NCI-H460 (cell line): ENCODE data around the gene ROMO1. TPM values are rescaled to one million over a fixed set of nuclear protein-coding genes. Genes with fewer than 3 reads are reported as not detected.
A peak's percentile ranks its signal among the peaks of the same experiment; 100 is the strongest.

ENCODE experiments used
- DNase-seq: peaks from one replicate; pipeline ENCODE4 v3.0.0-alpha.2; 2016; ENCODE audit warnings: low read depth; ENCODE audit errors: extremely low read depth
- polyA plus RNA-seq: library from polyadenylated mRNA; depleted of rRNA; stranded (reverse); fragments of >200 nt; gene quantifications from 2 replicates; pipeline ENCODE4 v1.2.3, GENCODE V29; 2014; cell fraction: nucleus; rRNA removed
- total RNA-seq: library from RNA; depleted of rRNA; stranded (reverse); fragments of >200 nt; shearing (Covaris generic); gene quantifications from 2 replicates; pipeline ENCODE4 v1.2.3, GENCODE V29; 2014; rRNA removed

The ROMO1 gene
- total RNA-seq: 251 and 306 TPM in 2 replicates
- polyA plus RNA-seq: 67.4 and 180 TPM in 2 replicates

DNA sequence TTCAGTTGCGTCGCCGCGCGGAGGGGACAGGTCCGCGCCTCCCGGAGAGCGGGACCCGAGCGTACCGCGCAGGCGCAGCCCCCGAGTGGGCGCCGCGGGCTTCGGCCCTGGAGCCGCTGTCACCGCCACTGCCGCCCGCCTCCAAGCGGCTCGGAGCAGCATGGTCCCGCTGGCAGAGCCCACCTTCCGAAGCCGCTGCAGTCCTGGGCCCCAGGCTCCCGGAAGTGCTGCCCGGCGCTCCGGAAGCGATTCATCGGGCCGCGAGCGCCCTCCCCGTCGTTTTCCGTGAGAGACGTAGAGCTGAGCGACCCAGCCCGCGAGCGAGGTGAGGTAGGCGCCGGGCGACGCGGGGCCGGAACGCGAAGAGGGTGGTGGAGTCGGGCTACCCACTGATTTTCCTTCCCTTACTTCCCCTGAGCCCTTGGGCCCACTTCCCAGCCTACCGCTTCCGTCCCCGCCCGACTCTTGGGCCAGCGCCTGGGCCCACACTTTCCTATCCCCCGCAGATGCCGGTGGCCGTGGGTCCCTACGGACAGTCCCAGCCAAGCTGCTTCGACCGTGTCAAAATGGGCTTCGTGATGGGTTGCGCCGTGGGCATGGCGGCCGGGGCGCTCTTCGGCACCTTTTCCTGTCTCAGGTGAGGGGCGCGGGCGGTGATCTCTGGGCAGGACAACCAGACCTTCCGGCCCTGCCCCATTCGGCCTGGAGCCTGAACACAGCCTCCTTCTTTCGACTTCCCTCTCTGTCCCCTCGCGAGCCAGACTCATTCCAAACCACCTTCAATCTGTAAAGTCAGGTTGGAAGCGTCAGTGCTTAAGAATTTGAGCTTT lies at the start of gene ROMO1, which contains the start of gene NFS1:
ROMO1 (plus strand) TSS at position 279 of the 830 bp plus-strand sequence; CDS start at position 507, 228 bp downstream.
NFS1 (minus strand) TSS at position 226 of the 830 bp plus-strand sequence; CDS start at position 162, 64 bp downstream.
- peak; percentile 79 for DNase-seq

DNA sequence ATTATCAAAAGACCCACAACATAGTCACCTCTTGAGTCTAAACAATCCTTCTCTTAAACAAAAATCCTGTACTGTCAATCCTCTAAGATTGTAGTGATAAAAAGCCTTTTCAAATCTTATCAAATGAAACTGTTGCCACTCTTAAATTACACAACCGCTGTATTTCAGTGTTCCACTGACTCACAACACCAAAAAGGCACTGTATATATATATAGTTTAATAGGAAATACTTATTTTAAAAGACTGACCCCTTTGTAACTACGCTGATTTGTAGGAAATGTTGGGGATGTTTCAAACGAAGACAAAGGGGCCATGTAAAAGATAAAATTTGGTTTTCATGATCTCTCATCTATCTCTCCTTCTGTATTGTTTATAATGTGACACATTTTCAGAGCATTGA lies 48.6 kb upstream of the ROMO1 start:
- no peak for DNase-seq

DNA sequence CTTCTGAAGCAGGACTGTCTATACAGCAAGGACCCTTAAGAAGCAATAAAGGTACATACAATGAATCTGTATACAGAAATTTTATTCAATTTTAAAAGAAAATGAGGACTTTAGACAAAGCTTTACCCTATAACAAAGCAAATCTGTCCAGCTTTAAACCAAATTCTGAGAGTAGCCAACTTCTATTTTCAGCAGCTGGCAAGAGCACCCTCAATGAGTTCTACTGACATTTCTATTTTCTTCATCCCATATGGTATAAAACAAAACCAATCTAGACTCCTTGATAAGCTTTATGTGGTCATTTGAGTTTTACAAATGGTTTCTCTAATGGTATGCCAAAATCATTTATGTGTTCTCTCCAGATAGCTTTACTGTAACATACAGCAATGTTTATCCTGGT lies 47.2 kb upstream of the ROMO1 start:
- no peak for DNase-seq

DNA sequence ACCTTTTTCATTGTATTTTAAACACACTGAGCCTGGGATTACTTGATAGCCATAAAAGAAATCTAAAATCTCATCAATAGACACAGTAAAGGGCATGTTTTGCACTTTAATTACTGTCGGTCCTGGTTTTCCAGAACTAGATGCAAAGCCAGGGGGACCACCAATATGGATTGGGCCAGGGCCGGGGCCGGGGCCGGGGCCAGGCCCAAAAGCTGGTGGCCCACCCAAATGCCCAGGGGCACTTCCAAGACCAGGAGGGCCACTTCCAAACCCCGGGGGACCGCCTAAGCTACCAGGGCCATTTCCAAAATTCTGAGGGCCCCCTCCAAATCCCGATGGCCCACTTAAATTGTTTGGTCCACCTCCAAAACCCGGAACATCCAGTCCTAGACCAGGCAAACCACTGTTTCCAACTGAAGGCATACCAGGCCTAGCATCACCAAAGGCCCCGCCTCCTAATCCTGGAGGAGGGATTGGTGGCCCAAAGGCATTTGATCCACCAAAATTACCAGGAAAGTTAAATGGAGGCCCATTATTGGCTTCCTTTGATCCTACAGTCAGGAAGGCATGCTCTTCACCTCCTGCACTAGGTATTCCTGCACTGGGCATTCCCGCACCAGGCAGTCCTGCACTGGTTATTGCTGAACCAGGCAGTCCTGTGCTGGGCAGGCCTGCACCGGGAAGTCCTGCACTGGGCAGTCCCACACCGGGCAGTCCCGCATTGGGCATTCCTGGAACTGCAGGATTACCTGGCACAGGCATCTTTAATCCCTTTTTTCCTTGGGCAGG lies 46.4 kb upstream of the ROMO1 start:
- no peak for DNase-seq

DNA sequence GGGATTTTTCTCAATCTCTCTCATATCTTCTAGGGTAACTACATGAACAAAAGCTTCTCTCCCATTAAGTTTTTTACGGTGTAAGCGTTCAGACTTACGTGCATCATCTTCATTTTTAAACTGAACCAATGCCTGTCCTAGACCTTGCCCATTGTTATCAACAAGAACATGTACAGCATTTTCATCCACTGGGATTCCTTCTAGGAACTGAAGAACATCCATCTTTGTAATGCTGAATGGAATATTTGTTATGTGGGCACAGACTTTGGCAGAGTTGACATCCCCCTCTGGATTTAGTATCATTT lies 45.8 kb upstream of the ROMO1 start:
- DNase-seq: no peak

DNA sequence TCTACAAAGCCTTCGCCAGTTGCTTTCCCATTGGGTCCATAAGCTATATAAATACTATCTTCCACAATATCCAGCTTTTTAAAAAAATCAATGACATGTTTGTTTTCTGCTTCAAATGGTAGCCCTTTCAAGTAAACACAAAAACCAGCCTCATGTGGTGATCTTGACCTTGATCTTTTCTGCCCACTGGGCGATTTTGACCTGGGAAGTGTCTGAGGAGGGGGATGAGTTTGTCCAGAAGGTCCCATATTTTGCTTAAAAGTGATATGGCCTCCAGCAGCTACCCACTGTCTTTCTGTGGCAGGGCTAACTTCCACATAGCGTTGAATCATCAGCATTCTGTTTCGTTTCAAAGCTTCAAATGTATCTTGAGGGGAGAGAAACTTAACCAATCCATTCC lies 45.3 kb upstream of the ROMO1 start:
- DNase-seq: no peak

DNA sequence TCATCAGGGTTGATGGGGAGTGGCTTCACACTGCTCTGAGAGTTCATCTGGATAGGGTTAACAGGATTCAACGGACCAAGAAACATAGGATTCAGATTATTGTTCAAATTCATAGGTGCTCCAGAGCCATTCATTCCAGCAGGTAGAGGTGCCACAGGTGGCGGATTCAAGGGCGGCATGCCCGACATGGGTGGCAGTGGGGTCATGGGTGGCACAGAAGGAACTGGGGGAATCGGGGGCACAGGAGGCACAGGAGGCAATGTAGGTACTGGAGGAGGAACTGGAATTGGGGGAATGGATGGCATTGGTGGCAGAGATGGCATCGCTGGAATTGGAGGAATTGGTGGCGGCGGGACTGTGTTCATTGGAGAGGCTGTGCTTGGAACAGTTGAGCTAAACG lies 44.8 kb upstream of the ROMO1 start:
- DNase-seq: no peak

DNA sequence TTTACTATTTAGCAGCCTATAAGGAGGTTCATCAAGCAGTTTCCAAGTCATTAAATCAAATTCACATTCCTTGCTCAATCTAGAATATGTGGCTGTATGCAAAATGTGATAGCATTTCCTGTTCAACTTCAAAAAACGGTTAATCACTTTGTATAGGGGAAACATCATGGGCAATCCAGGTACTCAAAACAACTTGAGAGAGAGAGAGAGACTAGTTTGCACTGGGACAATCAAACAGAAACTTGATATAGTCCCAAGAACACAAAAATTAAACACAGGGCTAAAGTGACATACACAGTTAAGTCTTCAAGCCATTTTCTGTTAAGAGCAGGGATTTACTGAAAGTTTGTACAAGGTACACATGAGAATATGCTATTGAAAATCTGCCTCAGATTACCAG lies 41.9 kb upstream of the ROMO1 start:
- DNase-seq: no peak

DNA sequence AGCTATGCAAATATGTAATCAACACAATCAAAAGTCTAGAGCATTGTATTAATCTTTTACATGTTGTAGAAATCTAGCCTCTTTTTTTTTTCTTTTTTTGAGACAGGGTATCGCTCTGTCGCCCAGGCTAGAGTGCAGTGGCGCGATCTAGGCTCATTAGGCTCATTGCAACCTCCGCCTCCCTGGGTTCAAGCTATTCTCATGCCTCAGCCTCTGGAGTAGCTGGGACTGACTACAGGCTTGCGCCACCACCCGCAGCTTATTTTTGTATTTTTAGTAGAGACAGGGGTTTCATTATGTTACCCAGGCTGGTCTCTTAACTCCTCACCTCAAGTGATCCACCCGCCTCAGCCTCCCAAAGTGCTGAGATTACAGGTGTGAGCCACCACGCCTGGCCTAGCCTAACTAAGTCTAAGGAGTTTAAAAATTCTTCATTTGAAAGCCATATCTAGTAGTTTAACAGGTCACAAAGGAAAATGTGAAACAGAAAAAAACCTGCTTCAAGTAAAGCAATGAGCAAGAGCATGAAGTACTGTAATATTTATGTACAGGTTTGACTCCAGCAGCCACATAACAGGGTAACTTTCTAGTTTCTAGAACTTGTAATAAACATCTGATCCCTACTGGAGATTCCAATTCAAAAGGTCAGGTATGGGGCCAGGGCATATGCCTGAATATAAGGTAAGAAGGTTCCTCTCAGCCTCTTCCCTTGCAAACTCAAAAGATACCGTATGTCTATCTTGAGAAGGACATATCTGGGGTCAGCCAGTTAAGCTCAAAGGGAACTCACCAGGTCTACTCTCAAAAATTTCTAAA lies 38.9 kb upstream of the ROMO1 start:
- DNase-seq: no peak

DNA sequence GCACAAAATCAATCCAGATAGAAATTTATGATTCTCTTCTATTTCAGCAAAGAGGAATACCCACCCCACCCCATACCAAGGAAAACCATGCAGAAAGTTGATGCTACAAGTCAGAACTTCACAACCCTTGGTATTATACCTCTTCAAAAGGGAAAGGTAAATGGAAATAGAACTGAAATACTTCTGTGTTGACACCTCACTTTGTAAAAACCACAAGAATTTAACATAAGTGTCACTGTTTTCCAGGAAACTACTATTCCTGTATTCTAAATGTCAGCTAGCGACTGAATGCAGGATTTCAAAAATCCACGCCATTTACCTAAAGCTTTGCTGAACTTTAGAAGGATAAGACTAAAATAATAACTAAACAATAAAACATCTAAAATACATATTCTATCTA lies 38.2 kb upstream of the ROMO1 start:
- DNase-seq: no peak

DNA sequence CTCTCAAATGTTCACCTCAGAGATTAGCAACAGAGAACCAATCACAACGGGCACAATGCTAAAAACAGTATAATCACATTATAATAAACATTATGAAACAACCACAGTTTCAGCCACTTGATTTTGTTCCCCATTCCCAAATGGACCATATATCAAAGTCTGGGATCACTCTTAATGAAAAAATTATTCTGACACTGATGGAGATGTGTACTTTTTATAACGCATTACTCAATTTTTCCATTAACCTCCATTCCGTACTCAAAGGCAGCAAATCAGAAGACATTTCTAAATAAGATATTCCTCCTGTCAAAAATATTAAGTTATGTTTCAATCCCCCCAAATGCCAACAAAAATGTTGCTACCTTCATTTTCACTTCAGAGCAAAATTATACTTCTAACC lies 37.3 kb upstream of the ROMO1 start:
- no peak for DNase-seq

DNA sequence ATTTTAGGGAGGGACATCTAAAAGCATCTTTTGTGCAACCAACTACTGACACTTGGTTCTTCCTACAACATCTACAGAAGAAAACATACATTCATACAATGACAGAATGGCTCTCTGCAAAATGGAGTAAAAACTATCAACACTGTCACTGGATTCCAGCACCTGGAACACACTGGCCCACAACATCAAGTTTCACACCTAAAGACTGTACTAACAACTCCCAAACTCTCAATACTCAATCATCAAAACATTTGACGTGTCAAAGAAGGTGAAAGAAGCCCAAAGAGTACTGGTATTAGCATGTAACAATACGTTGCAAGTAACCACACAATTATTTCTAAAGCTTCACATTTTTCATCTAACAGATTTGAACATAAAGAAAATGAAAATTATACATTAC lies 36.7 kb upstream of the ROMO1 start:
- no peak for DNase-seq

DNA sequence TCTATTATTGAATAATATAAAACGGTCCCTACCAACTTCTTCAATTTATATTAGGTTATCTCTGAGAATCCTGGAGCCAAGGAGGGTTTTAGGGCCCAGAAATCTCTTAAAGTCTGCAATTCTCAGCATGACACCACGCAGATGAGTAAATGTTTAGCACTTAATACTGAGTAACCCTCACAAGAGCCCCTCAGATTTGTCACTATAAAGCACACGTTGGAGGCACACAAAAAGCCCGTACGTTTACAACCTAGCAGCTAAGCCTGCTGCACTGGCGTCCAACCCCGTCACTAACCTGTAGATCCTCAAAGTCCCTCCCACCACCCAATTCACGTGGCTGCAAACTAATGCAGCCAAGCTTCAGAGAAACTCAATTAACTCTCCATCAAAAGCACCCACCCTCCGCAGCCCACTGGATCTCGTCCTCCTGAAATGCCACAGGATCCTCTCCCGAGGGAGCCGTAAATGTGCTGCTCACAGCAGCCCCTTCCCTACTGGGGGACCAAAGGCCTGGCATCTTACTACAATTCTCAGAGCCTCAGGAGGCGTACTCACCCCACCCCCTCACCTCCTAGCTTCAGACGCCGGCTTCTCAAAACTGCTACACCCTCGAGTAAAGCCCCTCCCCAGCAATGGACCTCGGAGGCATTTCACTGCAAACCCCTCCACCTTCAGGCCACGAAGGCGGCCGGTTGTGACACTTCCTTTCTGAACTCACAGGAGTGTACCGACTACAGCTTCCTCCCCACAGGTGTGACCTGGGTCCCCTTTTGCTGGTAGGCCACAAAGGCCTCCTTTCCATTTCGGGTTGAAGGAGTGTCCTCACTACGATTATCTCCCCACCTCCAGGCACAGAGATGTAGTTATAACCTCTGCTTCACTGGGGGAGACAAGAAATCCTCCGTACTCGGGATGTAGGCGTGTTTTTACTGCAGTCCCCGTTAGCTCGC lies 35.4 kb upstream of the ROMO1 start:
- DNase-seq: peak; percentile 6

DNA sequence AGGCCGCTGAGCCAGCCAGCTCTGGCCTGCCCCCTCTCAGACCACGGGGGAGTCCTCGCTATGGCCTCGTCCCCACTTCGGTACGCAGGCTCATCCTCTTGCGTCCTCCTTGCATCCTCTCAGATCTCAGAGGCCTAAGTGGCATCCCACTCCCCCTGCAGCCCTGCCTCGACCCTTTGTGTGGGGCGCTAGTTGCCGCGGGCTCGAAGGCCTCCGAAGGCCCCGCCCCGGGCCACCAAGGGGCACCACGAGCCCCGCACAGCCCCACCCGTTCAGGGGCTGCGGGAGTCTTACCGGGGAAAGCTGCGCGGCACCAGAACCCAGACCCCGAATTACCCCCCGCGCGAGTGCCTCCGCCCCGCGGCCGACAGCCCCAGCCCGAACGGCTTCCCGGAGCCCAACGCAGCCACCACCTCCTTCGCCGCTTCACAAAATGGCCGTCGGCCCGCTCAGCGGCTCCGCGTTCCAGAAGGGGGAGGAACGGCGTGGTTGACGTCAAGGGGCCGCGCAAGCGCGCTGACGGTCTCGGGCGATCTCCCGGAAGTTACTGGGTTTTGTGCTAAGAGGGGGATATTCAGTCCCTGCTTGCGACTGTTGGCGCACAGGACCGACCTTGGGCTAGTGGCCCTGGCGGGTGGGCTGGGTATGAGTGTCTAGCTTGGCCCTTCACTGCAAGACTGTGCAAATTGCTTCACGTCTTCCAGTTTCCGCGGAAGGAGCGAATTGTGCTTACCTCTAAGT lies 34.6 kb upstream of the ROMO1 start, which contains the start of the genes CPNE1 and RBM12:
CPNE1 (minus strand) TSS at position 435 of the 741 bp plus-strand sequence. CDS start 31,977 bp downstream, outside the sequence.
RBM12 (minus strand) TSS at position 435 of the 741 bp plus-strand sequence. CDS start 9,578 bp downstream, outside the sequence.
- DNase-seq: peak; percentile 87

DNA sequence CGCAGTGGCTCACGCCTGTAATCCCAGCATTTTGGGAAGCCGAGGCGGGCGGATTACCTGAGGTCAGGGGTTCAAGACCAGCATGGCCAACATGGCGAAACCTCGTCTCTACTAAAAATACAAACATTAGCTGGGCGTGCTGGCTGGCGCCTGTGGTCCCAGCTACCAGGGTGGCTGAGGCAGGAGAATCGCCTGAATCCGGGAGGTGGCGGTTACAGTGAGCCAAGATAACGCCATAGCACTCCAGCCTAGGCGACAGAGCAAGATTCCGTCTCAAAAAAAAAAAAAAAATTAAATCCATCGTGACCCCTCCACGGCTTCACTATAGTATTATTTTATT lies 33.3 kb upstream of the ROMO1 start:
- DNase-seq: no peak

DNA sequence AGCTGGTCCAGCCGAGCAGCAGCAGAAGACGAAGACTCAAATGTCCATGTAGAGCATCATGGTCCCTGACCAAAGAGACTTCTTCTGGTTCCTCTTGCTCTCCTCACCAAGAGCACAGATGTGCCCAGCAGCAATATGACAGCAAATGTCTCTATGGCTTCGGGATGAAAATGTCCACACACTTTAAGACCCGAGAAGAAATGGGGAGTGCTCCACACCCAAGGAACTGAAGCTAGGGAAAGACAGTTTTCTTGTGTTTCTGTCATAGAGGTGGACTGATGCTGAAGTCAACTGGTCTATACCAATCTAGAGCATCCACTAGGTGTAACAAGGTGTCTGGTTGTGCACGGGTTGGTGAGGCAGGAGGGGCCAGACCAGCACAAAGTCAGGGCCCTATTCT lies 30.0 kb upstream of the ROMO1 start:
- DNase-seq: no peak

DNA sequence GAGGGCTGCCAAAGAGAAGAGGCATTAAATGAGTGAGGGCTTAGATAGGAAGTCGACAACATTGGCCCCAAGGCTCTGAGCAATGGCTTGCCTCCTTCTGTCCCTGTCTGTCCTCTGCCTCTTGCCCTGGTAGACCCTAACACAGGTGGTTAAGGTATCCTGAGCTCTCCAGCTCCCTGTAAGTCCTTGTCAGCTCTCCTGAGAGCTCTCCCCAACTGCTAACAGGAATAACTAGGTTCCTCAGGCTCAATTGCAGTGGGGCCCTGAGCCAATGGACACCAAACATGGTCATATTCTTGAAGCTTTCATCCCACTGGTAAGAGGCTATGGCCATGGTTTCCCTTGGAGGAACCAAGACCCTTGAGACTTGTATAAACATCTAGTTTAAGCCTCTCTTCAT lies 29.5 kb upstream of the ROMO1 start:
- DNase-seq: no peak

DNA sequence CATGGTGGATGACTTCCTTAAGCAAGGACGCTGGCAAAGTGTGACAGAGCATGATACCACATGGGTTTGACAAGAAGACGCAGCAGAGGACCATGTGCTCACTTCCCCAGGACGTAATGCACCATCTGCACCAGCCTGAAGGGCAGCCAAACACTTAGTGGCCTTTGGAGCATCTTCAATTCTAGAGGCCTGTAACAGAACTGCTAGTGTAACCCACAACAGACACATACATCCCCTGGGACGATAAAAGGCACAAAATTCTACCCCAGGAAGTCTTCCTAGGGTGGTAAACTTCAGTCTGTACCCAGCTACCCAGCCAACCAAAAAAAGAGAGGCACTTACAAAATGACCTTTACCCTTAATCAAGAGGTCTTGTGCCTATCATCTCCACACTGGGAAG lies 25.3 kb upstream of the ROMO1 start:
- DNase-seq: no peak

DNA sequence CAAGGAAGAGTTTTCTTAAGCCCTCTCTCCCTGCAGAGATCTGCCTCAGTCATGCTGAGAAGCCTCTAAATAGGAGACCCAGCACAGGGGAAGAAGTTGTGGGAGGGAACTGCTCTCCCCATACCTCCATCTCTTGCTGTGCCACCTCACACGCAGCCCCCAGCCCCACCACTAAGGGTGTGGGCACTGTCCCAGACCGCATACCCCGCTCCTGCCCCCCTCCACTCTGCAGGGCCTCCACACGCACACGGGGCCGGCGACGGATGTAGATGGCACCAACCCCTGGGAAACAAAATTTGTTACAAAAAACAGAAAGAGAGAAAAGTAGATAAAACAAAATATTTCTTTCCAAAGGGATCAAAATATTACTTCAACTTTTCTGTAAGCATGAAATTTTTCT lies 24.3 kb upstream of the ROMO1 start:
- no peak for DNase-seq
